GM06990 (cell line): ENCODE measurements around the gene NPHS1.

Experiments
- DNase-seq: peaks from one replicate; pipeline ENCODE4 v3.0.0-alpha.2; 2011; ENCODE audit not compliant: insufficient read length; ENCODE audit errors: extremely low read depth
- H3K27me3 ChIP-seq: replicated peaks from 2 replicates; pipeline ENCODE4 v1.6.0; 2011; ENCODE audit warnings: low read length; ENCODE audit not compliant: control insufficient read depth, insufficient read depth
- H3K36me3 ChIP-seq: 2 replicates; pipeline ENCODE4 v1.5.1; 2011; ENCODE audit warnings: low read length; ENCODE audit not compliant: control insufficient read depth, insufficient read depth
- H3K4me3 ChIP-seq: replicated peaks from 2 replicates; pipeline ENCODE4 v1.5.1; 2011; ENCODE audit warnings: low read depth, mild to moderate bottlenecking, control low read depth, low read length
- TF ChIP-seq, protein P1 (sequence below): IDR thresholded peaks from 2 replicates; pipeline ENCODE4 v1.5.1; 2011; ENCODE audit warnings: low read length, control low read depth, mild to moderate bottlenecking, inconsistent platforms; ENCODE audit not compliant: insufficient read depth, poor library complexity, severe bottlenecking

The NPHS1 gene

DNA sequence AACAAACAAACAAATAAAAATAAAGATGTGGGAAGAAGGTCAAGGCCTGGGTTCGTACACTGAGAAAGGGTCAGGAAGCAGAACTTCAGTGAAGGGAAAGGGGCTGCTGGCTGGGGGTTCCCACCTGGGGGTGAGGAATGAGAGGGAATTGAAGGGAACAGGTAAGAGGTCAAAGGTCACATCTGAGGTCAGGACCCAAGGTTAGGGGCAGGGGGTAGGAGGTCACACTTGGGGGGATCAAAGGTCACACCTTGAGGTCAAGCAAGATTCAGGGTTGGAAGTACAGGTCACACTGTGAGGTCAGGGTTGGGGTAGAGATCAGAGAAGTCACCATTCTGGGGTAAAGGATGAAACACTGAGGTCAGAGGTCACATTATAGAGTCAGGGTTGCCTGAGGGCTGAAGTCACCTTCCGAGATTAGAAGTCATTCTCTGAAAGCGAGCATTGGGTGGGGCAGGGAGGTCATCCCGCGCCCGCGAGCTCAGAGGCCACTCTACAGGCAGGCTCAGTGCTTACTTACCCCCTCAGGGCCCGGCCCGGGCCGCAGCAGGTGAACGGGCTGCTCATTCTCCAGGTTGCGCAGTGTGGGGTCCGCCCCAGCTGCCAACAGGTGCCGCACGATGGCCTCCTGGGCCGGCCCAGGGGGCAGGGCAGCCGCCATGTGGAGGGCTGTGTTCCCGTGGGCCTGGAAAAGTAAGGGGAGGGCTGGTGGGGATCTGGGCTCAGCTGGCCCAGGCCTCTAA lies 37.2 kb upstream of the NPHS1 start:
- H3K36me3 ChIP-seq: peaks cover 21% of the 10 kb centered on the region

DNA sequence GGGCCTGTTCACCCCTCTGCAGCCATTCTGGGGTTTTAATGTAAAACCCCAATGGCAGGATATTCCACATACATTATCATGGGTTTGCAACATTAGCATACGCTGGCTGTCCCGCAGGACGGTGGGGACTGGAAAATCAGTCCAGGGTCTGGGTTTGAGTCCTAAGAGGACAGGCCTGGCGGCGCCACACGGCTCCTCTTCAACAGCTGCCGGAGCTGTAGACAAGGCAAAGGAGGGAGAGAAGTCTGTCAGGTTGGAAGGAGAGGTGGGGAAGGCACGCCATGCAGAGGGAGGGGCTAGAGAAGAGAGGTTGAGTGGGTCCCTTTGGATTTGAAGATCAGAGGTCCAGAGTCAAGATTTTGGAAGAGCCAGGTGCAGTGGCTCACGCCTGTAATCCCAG lies 36.1 kb upstream of the NPHS1 start:
- DNase-seq: no peak
- Histone ChIP-seq H3K4me3 (no peak overlapping the region), H3K36me3 (peaks cover 19% of the 10 kb centered on the region), H3K27me3 (no peaks in the 10 kb centered on the region)
- TF ChIP-seq, protein P1, sequence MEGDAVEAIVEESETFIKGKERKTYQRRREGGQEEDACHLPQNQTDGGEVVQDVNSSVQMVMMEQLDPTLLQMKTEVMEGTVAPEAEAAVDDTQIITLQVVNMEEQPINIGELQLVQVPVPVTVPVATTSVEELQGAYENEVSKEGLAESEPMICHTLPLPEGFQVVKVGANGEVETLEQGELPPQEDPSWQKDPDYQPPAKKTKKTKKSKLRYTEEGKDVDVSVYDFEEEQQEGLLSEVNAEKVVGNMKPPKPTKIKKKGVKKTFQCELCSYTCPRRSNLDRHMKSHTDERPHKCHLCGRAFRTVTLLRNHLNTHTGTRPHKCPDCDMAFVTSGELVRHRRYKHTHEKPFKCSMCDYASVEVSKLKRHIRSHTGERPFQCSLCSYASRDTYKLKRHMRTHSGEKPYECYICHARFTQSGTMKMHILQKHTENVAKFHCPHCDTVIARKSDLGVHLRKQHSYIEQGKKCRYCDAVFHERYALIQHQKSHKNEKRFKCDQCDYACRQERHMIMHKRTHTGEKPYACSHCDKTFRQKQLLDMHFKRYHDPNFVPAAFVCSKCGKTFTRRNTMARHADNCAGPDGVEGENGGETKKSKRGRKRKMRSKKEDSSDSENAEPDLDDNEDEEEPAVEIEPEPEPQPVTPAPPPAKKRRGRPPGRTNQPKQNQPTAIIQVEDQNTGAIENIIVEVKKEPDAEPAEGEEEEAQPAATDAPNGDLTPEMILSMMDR: no peak

More for the DNA sequence above, 37.2 kb upstream of the NPHS1 start:
- TF ChIP-seq, protein P1: no peak
- DNase-seq: no peak
- H3K27me3 ChIP-seq: no peaks in the 10 kb centered on the region
- no peak overlapping the region for H3K4me3 ChIP-seq

DNA sequence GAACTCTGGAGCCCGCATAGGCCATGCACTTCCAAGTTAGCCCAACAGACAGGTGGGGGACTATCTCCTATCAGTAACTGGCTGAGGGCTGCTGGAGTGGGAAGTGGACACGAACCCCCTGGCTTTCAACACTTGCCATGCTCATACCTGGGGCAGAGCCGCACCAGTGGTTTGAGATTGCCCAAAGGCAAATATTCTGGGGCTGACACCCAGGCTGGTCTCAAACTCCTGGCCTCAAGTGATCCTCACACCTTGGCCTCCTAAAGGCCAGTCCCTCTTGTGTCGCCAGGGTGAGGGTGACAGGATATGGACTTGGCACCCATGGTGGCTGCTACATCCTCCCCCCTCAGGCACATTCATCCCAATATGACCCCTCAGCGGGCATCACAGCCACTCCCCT lies 34.9 kb upstream of the NPHS1 start:
- no peak for DNase-seq
- H3K27me3 ChIP-seq: no peaks in the 10 kb centered on the region
- H3K4me3 ChIP-seq: no peak overlapping the region
- H3K36me3 ChIP-seq: peaks cover 15% of the 10 kb centered on the region
- TF ChIP-seq, protein P1: no peak

DNA sequence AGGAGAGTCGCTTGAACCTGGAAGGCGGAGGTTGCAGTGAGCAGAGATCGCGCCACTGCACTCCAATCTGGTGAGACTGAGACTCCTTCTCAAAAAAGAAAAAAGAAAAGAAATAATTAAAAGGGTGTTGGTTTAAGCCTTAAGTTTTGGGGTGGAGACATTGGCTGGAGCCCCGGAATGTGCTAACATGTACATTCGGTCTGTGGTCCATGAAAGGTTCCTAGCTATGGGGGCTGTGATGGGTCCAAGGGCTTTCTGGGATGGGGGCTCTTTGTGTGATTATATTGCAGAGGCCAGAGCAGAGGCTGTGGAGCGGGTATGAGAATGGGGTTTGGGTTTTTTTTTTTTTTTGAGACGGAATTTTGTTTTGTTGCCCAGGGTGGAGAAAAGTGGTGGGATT lies 33.6 kb upstream of the NPHS1 start:
- Histone ChIP-seq H3K36me3 (peaks cover 15% of the 10 kb centered on the region), H3K4me3 (no peak overlapping the region), H3K27me3 (no peaks in the 10 kb centered on the region)
- no peak for DNase-seq
- TF ChIP-seq, protein P1: no peak

DNA sequence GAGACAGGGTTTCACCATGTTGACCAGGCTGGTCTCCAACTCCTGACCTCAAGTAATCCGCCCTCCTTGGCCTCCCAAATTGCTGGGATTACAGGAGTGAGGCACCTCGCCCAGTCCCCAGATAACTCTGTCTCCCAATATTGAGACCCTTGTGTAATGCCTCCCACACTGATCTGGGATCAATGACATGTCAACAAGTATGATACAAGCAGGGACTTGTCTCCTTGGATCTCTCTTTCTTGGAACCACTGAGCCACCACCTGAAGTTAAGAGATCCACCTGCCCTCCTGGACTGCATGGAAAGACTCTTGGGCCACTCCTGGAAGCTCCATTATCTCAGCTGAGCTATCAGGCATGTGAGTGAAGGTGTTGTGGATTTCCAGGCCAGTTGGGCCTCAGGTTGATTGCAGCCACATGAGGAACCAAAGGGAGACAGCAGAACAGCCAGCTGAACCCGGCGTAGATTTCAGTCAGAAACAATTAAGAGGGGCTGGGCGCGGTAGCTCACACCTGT lies 33.0 kb upstream of the NPHS1 start:
- Histone ChIP-seq H3K4me3 (no peak overlapping the region), H3K36me3 (peaks cover 12% of the 10 kb centered on the region), H3K27me3 (no peaks in the 10 kb centered on the region)
- DNase-seq: no peak
- TF ChIP-seq, protein P1: no peak
